GM19467 (cell line): ENCODE data around the gene TEDDM1.
A peak's percentile ranks its signal among the peaks of the same experiment; 100 is the strongest.
"Not testable (repeated sequence)": the region's sequence is repeated elsewhere in the genome, so short reads cannot be mapped to it uniquely, and the experiment has no call there.

Source experiments
- ATAC-seq: cut with Tn5 transposase; IDR thresholded peaks from one replicate; pipeline ENCODE4 v1.9.1; 2021; ENCODE audit warnings: mild to moderate bottlenecking, moderate library complexity; ENCODE audit not compliant: unreplicated experiment

The TEDDM1 gene, protein sequence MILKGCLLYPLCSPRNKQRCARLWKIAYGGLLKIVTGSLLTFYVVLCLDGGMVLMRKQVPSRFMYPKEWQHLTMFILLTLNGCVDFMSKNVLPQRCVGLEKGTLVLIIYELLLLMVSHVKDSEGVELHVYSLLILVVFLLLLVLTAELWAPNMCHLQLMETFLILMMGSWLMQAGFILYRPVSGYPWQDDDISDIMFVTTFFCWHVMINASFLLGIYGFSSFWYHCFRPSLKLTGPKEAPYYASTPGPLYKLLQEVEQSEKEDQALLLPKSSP

GRCh38 chr1:182400567-182400966, at the start of gene TEDDM1:
Gene TEDDM1 (minus strand): TSS chr1:182400667. CDS start chr1:182400485, 182 bp downstream.
- ATAC-seq, result no peak

DNA sequence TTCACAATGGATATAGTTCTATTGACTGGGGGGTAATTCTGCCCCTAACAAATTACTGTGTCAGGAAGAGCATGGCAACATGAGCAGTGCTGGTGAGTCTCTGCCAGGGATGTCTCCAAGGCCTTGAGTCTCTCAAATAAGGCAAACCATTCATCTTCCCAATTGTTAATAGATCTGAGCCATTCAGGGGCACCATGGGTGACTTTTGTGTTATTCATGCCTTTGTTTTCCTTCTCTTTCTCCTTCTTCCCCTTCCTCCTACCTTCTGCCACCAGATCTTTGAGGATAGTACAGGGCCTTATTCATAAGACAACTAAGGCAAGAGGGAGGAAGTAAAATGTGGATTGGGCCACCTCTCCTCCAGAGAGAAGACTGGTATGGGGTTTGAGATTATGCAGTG, 49.6 kb upstream of the TEDDM1 start, which contains the start of gene RGSL1:
RGSL1 (plus strand) TSS at position 60 of the 400 bp plus-strand sequence; CDS start at position 80, 20 bp downstream.
- no peak for ATAC-seq

DNA sequence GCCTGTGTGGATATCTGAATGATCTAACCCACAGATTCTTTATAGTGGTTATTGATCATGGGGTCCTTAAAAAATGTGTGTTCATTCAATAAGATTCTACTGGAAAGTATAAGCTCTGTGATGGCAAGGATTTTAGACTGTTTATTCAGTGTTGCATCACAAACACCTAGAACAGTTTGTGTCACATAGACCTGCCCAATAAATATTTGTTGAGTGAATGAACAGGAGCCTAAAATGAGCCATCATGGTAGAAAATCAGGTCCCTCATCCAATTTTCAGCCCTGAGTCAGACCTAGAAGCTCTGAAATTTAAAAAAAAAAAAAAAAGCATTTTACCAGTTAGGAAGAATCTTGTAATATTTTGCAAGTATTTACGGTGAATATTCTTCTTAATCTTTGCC, 47.2 kb upstream of the TEDDM1 start:
- ATAC-seq, result no peak

DNA sequence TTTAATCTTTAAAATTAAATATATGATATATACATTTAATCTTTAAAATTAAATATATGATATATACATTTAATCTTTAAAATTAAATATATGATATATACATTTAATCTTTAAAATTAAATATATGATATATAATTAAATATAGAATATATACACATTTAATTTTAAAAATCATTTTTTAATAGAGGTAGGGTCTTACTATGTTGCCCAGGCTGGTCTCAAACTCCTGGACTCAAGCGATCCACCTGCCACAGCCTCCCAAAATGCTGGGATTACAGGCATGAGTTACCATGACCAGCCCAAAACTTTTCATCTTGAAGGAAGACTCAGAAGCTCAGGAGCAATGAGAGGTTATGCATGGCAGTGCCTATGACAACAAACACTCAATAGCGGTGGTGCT, 46.7 kb upstream of the TEDDM1 start:
- ATAC-seq, result not testable (repeated sequence)

DNA sequence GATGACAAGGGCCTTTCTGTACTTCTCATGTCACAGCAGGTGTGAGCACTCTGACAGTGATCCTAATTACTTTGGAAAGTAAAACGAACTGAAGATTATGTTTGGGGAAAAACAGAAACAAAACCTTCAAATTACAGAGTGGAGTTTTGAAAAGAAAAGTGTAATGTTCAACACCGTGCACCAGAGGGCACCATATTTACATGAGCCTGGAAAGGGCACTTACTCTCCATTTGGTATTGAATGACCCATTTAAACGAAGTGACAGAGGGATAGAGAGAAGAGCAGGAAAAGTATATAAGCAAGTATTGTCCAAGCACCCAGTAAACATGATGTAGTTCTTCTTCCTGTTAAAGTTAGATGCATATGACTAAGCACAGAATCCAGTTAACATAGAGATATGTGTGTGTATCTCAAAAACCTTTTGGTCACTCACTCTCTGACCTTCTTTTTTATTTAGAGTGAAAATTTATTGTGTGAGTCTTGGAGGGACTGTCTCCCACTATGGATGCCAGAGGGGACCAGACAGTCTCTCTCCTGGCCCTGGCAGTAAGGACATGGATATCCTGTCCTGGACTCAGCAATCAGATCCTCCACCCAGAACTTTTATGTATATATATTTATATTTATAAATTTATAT, 45.7 kb upstream of the TEDDM1 start:
- no peak for ATAC-seq

DNA sequence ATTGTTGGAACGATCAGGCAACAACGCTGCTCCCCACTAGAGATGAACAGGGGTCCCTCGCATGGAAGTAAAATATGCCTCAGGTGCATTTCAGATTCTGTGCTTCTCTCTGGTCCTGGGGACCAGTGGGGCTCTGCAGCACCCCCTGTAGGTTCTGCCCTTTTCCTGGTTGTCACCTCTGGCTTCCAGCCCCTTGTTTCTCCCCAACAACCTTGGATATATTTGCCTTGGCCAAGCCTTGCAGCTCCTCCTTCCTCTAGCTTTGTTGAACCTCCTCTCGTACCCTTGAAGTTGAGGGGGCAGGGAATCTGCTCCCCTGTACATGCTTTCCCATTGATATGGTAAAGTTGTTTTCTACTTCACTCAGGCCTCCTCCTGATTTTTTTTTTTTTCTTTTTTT, 44.0 kb upstream of the TEDDM1 start:
- ATAC-seq, result no peak

DNA sequence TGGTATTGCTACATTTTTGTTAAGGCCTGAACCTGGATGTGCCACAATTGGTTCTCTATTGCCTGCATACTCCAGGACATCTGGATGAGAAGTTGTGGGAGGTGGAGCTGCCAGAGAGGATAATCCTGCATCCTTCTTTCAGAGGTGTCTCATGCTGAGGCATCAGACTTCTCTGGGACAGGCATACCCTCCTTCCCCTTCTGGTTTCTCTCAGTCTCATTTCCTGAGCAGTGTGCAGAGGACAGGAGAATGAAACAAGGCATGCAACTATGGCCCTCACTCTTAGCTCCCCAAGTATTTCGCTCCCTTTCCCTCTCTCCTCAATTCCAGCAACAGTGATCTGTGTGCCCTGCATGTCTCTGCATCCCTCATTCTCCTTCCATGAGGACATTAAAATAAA, 41.9 kb upstream of the TEDDM1 start:
- no peak for ATAC-seq

DNA sequence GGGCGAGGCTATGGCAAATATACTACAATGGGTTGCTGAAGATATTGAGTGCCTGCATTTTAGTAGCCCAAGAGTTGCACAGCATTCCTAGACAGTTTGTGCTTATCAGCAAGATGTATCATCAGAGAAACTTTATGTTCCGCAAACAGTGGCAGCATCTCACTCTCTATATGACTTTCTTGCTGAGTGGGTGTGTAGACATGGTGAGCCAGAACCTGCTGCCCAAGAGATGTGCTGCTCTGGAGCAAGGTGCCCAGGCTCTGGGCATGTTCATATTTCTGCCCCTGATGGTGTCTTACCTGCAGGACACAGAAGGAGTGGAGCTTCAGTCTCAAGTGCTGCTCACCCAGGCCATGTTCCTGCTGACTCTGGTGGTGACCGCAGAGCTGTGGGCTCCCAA, 41.3 kb upstream of the TEDDM1 start:
- ATAC-seq, result no peak

DNA sequence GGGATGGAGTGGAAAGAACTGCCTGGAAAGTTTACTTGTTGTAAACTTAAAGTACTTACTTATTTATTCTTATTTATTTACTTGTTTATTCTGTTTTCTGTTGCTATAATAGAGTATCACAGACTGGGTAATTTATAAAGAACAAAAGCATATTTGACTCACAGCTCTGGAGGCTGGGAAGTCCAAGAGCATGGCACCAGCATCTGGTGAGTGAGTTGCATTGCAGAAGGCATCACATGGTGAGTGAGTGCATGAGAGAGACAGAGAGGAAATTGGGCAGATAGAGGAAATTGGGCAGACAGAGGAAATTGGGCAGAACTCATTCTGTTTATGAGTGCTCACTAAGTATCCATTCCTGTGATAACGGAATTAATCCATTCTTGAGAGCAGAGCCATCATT, 37.9 kb upstream of the TEDDM1 start:
- ATAC-seq, result no peak

DNA sequence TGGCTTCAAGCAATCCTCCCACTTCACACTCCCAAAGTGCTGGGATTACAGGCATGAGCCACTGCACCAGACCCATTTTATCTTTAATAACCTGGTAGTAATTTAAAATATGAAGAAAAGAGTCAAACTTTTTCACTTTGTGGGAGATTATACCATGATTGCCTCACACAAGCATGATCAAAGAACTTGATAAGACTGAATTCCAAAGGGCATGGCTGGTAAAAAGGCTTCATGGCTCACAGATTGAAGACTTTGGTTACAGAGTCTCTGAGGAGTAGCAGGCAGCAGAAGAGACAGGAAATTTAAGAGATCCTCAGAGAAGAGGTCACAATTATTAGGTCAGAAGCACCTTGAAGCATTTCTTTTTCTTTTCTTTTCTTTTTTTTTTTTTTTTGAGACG, 33.1 kb upstream of the TEDDM1 start:
- no peak for ATAC-seq

DNA sequence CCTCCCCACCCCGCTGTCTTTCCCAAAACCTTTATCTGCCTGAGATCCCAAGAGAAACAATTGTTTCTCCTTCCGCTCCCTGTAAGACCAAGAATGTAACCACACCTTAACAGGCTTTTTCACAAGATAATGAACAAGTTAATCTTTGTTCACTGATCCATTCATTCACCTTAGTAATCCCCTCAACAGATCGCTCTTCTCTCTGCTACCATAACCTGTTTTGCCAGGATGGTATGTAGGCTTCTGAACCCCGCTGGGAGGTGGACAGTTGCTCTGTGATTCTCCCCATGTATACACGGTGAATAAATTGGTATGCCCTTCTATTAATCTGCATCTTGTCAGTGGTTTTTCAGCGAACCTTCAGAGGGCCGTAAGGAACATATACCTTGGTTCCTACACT, 30.8 kb upstream of the TEDDM1 start:
- no peak for ATAC-seq

DNA sequence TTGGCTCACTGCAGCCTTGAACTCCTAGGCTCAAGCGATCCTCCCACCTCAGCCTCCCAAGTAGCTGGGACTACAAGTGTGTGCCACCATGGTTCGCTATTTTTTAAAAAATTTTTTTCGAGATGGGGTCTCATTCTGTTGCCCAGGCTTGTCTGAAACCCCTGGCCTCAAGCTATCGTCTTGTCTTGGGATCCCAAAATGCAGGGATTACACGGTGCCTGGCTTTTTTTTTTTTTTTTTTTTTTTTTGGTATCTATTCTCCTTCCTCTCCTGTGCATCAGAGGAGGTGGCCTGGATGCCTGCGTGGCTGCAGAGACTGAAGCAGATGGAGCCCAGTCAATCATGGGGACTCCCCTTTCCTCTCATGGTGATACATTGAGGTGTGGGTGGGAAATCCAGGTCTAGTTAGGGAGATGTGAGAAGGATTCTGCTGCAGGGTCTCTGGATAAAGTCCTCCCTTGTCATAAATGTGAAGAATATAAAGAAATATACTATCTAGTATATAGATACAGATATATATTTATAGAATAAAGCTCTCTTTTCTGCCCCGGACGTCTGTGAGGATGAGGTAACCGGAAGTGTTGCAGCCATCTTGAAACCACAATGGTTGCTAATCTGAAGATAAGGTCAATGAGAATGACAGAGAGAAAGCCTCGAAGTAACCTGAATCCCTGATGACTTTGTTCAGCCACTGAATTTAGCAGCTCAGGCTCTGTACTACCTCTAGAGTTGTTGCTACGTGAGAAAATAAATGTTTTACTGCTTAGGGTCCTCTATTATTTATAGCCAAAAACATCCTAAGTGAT, 30.0 kb upstream of the TEDDM1 start:
- ATAC-seq, result no peak

GRCh38 chr1:182428043-182428442, 27.6 kb upstream of the TEDDM1 start:
- ATAC-seq, result no peak

- peak; percentile 57 for ATAC-seq
These were observed 26.3 kb upstream of the TEDDM1 start for GRCh38 chr1:182426442-182427430.

DNA sequence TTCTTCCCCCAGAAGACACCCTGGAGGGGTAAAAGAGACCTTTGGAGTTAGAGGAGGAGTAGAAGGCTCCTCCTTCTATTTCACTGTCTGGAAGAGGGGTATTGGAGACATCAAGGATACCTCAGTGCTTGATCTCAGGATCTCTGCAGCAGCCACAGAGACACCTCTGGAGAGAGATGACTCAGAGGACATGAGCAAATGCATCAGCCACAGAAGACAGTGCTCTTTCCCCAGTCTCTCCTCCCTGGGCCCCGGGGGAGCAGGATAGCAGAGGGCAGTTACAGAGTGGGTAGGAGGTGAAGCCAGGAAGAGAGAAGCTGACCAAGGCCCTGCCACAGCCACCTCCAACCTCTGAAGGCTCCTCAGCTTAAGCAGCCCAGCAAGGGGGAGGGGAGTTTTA, 15.3 kb upstream of the TEDDM1 start:
- no peak for ATAC-seq

DNA sequence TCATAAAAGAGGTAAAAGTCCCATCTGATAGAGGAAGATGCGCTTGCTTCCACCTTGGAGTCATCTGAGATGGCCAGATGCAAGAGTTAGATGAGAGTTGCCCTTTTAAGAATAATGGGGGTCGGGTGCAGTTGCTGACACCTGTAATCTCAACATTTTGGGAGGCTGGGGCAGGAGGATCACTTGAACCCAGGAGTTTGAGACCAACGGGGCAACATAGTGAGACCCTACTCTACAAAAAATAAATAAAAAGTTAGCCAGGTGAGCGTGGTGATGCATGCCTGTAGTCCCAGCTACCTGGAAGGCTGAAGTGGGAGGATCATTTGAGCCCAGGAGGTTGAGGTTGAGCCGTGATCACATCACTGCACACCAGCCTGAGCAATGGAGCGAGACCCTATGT, 13.5 kb upstream of the TEDDM1 start:
- ATAC-seq, result no peak

DNA sequence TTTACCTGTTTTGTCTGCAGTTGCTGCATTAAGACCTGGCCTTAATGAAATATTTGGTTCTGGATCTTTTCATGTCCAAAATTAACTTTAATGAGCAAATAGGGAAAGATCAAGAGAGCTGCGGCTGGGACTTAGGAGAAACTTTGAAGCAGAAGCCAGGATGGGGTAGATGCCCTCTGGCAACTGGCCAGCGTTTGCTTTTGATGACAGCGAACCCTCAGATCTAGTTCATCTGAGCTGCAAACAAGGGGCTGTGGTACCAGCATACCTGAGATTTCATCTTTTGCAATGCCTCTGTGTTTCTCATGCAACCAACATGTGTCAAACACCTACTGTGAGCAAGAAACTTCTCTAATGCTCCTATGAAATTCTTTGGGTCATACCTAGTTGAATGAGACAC, 13.0 kb upstream of the TEDDM1 start:
- no peak for ATAC-seq

- ATAC-seq, result no peak
These were observed 10.3 kb upstream of the TEDDM1 start for GRCh38 chr1:182410620-182411273.

DNA sequence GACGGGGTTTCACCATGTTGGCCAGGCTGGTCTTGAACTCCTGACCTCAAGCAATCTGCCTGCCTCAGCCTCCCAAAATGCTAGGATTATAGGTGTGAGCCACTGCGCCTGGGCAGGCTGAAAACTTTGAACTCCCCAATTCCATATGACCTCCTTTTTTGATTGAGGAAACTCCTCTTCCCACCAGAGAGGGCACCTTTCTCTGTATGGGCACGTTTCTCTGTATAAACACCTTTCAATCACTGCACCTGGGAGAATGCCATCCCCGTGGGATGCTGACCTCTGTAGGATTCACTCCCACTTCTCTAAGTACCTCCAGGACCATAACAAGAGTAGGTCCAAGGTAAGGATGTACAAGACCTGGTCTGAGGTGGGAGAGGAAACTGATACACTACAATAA, 9.7 kb upstream of the TEDDM1 start:
- no peak for ATAC-seq

DNA sequence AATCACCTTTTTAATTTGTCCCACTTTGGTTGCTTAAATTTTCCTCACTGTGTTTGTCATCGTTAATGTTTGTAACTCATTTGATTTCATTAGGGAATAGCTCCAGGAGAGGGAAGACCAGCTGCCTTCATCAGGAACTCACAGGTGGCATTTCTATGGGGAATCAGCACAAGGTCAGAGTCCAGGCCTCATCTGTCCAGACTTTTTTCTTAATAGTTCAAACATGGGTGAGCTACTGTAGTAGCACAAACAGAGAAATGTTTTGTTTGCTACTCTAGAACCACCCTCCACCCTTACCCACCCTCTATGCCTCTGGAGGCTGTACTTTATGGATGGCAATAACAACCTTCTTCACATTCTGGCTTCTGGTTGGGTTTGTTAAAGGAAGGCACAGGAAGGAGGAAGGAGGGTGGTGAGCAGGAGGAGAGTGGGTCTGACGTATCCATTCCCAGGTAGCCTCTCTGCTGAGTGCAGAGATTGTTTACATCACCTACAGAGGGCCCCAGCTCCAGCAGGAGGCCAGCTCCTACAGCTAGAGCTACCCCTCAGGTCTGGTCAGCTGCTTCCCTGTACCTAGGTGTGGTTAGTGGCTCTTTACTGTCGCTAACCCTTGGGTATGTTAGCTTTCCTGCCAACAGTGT, 8.1 kb upstream of the TEDDM1 start:
- no peak for ATAC-seq
